ENCODE measurements around the gene IER3. TPM values are rescaled to one million over a fixed set of nuclear protein-coding genes. Genes with fewer than 3 reads are reported as not detected.

Gene IER3
- total and polyA plus RNA-seq, 2 of the 8 experiments (the other 6 are each of a cell fraction or from before 2014, with no cell fraction given) = 11.9 to 26.5 TPM

GRCh38 chr6:30732237-30732943, 12.0 kb downstream of the IER3 start:
- no peak overlapping the region for H3K9ac ChIP-seq (replicated peaks in 1 of 4; ENCODE audit: extremely low read depth in 1 of 4, low read depth in 3 of 4, low read length in 3 of 4)
- H3K27me3 ChIP-seq (replicated peaks in 1 of 4; ENCODE audit: control insufficient read depth in 3 of 4, extremely low read depth in 1 of 4, insufficient read depth in 3 of 4, low read length in 3 of 4) = no peaks in the 10 kb centered on the region
- WGBS, 2 experiments (ENCODE audit: extremely low coverage in 1 of 2, insufficient coverage in 1 of 2, insufficient read length in 1 of 2, insufficient replicate concordance in 2 of 2, low coverage in 1 of 2, low lambda C conversion rate in 2 of 2, missing lambda C conversion rate in 1 of 2) = 94% methylated on average over 12 of the region's 12 CpGs; no CpG with 5 or more reads in 1 of the 2 experiments
- CTCF ChIA-PET (ENCODE audit: partially characterized antibody) = interaction anchor here (0.6 to 11.8 kb wide), 11 partner anchors 8 to 338 kb away, joined by 3 to 147 read pairs (median 4); partner anchors contain the start of genes ABCF1, MDC1 and TUBB
- H3K56ac ChIP-seq (replicated peaks; ENCODE audit: insufficient read length, low read depth, low read length) = no peak overlapping the region
- H2BK12ac ChIP-seq (ENCODE audit: low read depth, low read length) = no peak overlapping the region
- H3K4me1 ChIP-seq (replicated peaks in 1 of 4; ENCODE audit: control insufficient read depth in 3 of 4, insufficient read depth in 4 of 4, low read length in 3 of 4) = no peaks in the 10 kb centered on the region
- no peaks in the 10 kb centered on the region for H3K79me1 ChIP-seq (ENCODE audit: low read depth, low read length)
- no peak overlapping the region for H4K91ac ChIP-seq (replicated peaks; ENCODE audit: insufficient read length, low read length)
- H4K5ac ChIP-seq (ENCODE audit: insufficient read length, low read depth, low read length) = no peak overlapping the region
- H3K9me3 ChIP-seq (ENCODE audit: insufficient read depth in 2 of 2, low read depth in 1 of 2, low read length in 1 of 2) = no peaks in the 10 kb centered on the region
- no peak overlapping the region for H3K4ac ChIP-seq (replicated peaks; ENCODE audit: insufficient read length, low read depth, low read length)
- H2BK20ac ChIP-seq (ENCODE audit: low read length) = no peak overlapping the region
- H4K8ac ChIP-seq (ENCODE audit: extremely low read depth, insufficient read depth, low read length) = no peak overlapping the region; the same call in 1 of the 2 replicates
- no peaks in the 10 kb centered on the region for H3K79me2 ChIP-seq (ENCODE audit: control insufficient read depth in 1 of 2, insufficient read depth in 2 of 2, low read length in 2 of 2)
- no peak overlapping the region for H2BK15ac ChIP-seq (ENCODE audit: low read length)
- H3K36me3 ChIP-seq (ENCODE audit: control insufficient read depth in 2 of 4, insufficient read depth in 4 of 4, low read length in 3 of 4) = peaks cover 11 to 42% (median 23%) of the 10 kb centered on the region in 4 experiments; a peak in 7 of 8 replicates
- H3K4me3 ChIP-seq (ENCODE audit: extremely low read depth in 1 of 4, insufficient read depth in 2 of 4, low read depth in 3 of 4, low read length in 4 of 4) = no peak overlapping the region
- no peak overlapping the region for H2AFZ ChIP-seq (ENCODE audit: low read length)
- no peak overlapping the region for H3K27ac ChIP-seq (ENCODE audit: low read depth, low read length)
- no peak overlapping the region for H2BK5ac ChIP-seq (ENCODE audit: low read depth, low read length)
- no peak overlapping the region for H2AK5ac ChIP-seq (ENCODE audit: low read depth, low read length)
- POLR2A ChIA-PET (ENCODE audit: partially characterized antibody) = interaction anchor here (1.0 to 35.9 kb wide), 6 partner anchors 4 to 150 kb away, joined by 3 to 732 read pairs (median 337); partner anchors contain the start of genes DHX16, FLOT1, IER3 and MDC1
- DNase-seq (ENCODE audit: low read depth in 1 of 2, low spot score in 2 of 2) (no peak), FAIRE-seq (no peak)
- H4K20me1 ChIP-seq (replicated peaks in 1 of 2; ENCODE audit: control insufficient read depth in 1 of 2, insufficient read depth in 2 of 2, low read length in 2 of 2) = peaks cover 3 to 9% of the 10 kb centered on the region in 2 experiments
- H2BK120ac ChIP-seq (replicated peaks; ENCODE audit: low read depth, low read length) = no peak overlapping the region
- H3K23me2 ChIP-seq (ENCODE audit: low read depth, low read length) = no peaks in the 10 kb centered on the region
- H3K23ac ChIP-seq (ENCODE audit: insufficient read length) = no peak overlapping the region
- no peak overlapping the region for H3K18ac ChIP-seq (ENCODE audit: extremely low read depth, low read length)
- H3K4me2 ChIP-seq (ENCODE audit: insufficient read depth in 1 of 2, low read depth in 2 of 2, low read length in 2 of 2) = no peak overlapping the region
- no peak overlapping the region for H3K14ac ChIP-seq (ENCODE audit: insufficient read length)
- TF ChIP-seq POU5F1 (IDR thresholded peaks at IDR 0.05; ENCODE audit: low read depth, low read length) = no peak
- no peak for TF ChIP-seq TBP (IDR thresholded peaks at IDR 0.05; ENCODE audit: low read depth, low read length)
- no peak for TF ChIP-seq EZH2 (IDR thresholded peaks at IDR 0.05; ENCODE audit: low read depth, low read length, severe bottlenecking)
- TF ChIP-seq SUZ12 (IDR thresholded peaks at IDR 0.05; ENCODE audit: low read length) = no peak
- no peak for TF ChIP-seq KDM5A (IDR thresholded peaks at IDR 0.05; ENCODE audit: low read length)
- no peak for TF ChIP-seq ATF3 (IDR thresholded peaks at IDR 0.05; ENCODE audit: insufficient read depth, low read depth, low read length)
- TF ChIP-seq NANOG (IDR thresholded peaks at IDR 0.05; ENCODE audit: insufficient read depth, low read depth, low read length, poor library complexity, severe bottlenecking) = no peak
- TF ChIP-seq CHD1 (IDR thresholded peaks at IDR 0.05; ENCODE audit: low read depth, low read length) = no peak
- TF ChIP-seq CREB1 (IDR thresholded peaks at IDR 0.05) = no peak
- no peak for TF ChIP-seq JUND (IDR thresholded peaks at IDR 0.05; ENCODE audit: low read length)
- no peak for TF ChIP-seq RXRA (IDR thresholded peaks at IDR 0.05; ENCODE audit: insufficient read depth, low read depth, low read length)
- no peak for TF ChIP-seq PHF8 (conservative IDR thresholded peaks at IDR 0.05; ENCODE audit: low read depth, low read length)
- TF ChIP-seq SIRT6 (IDR thresholded peaks at IDR 0.05; ENCODE audit: low read length) = no peak
